Posterior cingulate gyrus (tissue), 11 donors: ENCODE results near the gene ADAM19.

Source experiments
- DNase-seq, 10 donors: peaks; one replicate each; pipeline versions ENCODE4 v3.0.0 to v3.0.0-alpha.2; 2020 to 2021; ENCODE audit warnings: mixed read lengths in 3 of 10
- intact Hi-C: fragments of 100-400 bp; cut with DNase I; formaldehyde crosslinking; loops from one replicate; pipeline ENCODE4 v1.15.1; 2023

Gene ADAM19

DNA sequence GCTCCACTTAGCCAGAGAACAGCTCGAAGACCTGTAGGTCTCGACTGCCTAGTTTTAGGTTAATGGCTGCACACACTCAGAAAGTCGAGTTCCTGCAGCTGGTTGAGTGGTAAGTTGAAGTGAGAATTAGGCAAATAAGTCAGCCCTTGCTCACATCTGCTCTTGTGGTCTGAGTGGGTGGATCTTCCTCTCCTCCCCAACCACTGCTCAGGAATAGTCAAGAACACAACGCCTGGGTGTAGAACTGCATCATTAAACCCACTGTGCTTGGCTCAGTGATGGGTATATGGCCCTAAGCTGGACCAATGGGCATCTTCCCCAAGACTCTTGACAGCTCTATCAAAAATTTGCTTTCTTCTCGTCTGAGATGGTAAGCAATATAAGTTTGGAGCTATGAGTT lies 20.9 kb upstream of the ADAM19 start:
- DNase-seq: no peak
- intact Hi-C loops: no loop called here

DNA sequence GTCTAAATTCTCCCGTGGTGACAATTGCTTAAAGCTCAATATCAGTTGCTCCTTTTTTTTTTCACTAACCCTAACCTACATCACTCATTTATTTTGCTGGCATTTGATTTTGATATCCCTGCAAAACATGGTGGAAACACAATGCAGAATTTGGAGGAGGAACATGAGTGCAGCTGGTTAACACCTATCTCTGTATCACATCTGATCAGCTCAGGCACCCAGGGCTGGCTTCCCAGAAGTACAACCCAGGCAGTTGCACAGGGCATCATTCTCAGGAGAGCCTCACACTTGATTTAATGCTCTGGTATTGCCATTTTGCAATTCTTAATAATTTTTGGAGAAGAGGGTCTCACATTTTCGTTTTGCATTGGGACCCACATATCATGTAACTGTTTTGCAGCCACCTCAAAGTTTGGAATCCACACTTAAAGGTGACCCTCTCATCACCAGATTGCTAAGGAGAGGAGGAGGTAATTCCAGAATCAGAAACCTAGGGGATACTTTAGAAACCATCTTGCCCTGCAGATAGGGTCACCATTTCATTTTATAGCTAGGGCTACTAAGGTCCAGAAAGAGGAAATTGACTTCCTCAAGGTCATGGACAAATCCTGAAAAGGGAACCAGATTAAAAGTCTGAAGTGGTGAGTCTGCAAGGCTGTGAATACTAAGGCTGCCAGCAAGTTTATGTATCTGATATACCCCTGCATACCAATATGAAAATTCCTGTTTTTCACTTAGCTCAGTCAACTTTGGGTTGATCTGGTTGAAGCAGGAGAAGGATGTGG lies 19.3 kb upstream of the ADAM19 start:
- intact Hi-C loops: no loop called here
- no peak for DNase-seq

DNA sequence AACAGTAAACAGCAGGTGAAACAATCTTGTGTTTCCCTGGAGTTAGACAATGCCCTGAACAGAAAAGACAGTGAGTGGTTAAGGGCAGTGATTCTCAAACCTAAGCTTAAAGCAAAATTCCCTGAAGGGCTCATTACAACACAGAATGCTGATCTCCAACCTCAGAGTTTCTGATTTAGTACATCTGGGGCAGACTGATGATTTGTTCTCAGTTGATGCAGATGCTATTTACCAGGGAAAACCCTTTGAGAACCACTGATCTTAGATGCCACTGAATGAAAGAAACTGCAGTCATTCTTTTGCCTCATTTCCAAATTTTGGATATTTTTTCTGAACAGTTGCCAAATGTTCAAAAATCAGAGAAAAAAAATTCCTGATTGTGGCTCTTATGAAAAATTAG lies 18.7 kb upstream of the ADAM19 start:
- intact Hi-C loops: no loop called here

DNA sequence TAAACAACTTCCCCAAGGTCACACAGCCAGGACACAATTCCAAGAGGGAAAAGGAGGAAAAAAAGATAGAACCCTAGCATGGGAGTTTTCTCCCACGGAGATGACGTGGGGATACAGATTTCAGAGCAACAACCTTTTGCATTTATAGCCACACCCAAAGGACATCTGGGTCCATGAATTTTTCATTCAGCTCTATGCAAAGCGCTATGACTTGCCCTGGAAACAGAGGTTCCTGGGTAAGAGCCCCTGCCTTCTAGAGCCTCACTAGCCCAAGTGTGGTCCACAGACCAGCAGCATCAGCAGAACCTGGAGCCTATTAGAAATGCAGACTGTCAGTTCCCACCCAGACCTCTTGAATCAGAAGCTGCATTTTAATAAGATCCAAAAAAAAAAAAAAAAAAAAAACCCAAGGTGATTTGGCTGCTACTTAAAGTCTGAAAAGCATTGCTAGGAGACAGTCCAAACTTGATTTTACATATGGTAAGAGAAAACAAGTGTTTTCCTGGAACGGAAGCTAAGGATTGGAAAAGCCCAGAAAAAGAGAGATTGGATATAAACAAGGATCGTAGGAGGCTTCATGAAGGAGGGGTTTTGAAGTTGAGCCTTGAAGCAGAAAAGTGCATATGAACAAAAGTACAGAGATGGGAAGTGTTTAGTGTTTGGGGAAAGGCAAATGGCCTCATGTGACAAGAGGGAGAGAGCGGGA lies 17.6 kb upstream of the ADAM19 start:
- intact Hi-C loops: no loop called here
- DNase-seq: no peak

More for the DNA sequence above, 18.7 kb upstream of the ADAM19 start:
- DNase-seq: no peak

DNA sequence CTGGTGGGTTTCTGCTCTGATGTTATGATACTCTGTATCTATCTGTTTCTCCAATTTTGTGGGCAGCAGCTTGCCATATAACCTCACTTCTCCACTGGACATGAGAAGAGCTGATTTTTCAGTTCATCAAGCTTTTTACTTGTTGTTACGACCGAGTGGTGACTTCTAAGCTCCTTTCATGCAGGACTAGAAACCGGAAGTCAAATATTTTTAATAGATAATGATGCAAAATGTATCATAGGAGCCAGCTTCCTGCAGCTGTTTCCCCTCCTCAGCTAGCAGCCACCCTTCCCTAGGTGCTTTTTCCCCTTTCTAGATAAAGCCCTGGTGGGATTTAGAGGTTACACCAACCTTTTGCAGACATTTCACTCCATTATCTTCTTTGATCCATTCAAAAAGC lies 17.0 kb upstream of the ADAM19 start:
- intact Hi-C loops: no loop called here
- no peak for DNase-seq

DNA sequence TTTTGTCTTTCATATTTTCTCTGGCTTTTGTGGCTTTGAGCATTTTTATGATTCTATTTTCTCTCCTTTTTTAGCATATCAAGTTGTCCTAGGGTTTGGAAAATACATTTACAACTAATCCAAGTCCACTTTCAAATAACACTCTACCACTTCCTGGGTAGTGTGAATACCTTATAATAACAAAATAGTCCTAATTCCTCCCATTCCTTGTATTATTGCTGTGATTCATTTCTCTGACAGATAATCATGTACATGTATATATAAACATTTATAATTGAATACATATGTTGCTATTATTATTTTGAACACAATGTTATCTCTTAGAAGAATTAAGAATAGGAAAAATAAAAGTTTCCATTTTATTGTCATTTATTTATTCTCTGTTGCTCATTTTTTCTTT lies 14.9 kb upstream of the ADAM19 start:
- no peak for DNase-seq
- intact Hi-C loops: no loop called here

DNA sequence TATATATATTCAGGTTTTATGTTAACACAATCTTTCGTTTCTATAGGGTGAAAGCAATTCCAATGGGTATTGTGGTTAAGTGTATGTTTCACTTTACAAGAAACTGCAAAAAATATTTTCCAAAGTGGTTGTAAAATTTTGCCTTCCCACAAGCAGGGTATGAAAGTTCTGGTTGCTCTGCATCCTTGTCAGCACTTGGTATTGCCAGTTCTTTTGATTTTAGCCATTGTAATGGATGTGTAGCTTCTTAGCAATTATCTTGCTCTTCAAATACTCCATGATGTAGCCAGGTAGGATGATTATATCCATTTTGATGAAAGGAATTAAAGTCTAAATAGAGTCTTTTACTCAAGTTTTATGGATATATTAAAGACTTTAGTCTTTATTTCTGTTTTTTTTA lies 9.1 kb upstream of the ADAM19 start:
- intact Hi-C loops: no loop called here

DNA sequence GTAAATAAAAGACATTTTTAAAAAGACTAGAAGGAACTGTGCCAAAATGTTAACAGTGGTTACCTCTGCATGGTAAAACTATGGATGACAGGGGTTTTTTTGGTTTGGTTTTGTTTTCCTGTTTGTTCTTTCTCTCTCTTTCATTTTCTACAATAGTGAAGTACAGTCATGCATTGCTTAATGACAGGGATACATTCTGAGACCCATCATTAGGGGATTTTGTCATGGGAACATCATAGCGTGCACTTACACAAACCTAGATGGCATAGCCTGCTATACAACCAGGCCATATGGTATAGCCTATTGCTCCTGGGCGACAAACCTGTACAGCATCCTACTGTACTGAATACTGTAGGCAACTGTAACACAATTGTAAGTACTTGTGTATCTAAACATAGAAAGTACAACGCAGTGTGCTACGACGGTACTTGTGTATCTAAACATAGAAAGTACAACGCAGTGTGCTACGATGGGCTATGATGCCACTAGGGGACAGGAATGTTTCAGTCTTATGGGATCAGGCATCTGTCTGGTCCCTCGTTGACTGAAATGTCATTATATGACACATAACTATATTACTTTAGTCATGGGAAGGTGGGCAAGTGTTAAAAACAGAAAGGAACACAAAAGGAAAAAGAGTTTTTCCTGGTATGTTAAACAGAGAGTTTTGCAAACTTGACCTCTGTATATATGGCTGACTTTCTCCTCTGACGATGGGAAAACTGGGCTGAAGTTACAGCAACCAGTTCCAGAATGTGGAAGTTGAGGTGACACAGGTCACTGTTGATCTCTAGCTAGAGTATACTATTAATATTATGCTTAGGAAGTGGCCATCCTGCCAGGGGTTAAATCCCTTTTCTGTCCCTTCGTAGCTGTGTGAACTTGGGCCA lies 7.4 kb upstream of the ADAM19 start:
- no peak for DNase-seq
- intact Hi-C loops: no loop called here

More for the DNA sequence above, 9.1 kb upstream of the ADAM19 start:
- no peak for DNase-seq

DNA sequence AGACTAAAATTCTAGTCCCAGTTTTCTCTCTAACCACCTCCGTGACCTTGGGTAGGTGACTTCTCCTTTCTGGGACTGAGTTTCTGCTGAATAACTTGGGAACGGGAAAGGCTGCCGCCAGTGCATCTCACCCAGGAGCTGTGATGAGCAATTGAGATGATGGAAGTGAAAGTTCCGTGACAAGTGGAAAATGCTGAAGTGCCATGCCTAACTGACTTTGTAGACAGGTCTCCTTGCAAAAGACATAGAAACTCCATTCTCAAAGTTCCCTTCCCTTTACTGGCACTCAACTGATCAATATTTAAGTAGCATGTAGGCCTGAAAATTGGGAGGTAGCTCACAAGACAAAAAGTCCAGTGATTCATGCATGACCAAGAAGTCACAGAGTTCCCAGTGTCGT lies 6.3 kb upstream of the ADAM19 start:
- intact Hi-C loops: no loop called here
- DNase-seq: no peak

DNA sequence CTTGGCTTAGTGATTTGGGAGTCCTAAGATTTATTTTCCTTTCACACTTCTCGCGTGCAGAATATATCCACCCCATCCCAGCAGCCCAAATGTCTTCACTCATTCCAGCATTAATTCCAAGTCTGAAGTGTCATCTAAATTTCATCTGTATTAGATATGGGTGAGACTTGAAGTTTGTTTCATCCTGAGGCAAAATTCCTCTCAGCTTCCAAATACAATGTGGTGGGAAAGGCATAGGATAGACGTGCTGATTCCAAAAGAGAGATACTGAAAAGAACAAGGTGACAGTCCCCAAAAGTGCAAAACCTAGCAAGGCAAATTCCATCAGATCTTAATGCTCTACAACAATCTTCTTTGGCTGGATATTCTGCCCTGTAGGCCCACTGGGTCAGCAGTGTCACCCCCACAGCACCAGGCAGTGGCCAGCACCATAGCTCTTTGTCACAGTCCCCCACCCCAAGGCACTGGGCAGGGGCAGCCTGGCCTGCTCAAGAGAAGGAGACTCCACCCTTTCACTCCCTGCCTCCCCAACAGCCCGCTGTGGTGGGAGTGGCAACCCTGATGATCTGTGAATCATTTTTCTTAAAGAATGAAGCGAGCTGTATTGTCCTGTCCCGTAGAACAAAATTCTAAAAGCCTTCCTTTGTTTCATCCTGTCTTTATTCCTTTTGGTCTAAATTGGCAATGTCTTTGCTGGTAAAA lies 2.7 kb upstream of the ADAM19 start:
- no peak for DNase-seq
- intact Hi-C loops: loop anchor here (10.0 kb wide), 1 partner anchor 137 kb away; no protein-coding TSS in a partner anchor

DNA sequence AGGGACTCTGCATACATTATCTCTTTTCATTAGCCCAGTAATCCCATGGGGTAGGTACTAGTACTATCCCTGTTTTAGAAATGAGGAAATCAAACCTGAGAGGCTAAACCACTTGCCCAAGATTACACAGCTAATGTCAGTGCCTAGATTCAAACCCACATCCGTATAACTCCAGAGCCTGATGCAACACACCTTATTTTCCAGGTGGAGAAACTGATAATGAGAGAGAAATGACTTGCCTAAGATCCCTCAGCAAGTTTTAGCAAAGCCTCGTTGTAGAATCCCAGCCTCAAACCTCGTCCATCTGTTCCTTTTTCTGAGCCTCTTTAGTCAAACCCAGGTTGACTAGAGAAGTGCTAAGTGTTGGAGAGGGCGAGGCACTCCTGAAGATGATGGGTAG lies 1.1 kb upstream of the ADAM19 start:
- intact Hi-C loops: loop anchor here (10.0 kb wide), 1 partner anchor 138 kb away; no protein-coding TSS in a partner anchor
- DNase-seq: no peak

DNA sequence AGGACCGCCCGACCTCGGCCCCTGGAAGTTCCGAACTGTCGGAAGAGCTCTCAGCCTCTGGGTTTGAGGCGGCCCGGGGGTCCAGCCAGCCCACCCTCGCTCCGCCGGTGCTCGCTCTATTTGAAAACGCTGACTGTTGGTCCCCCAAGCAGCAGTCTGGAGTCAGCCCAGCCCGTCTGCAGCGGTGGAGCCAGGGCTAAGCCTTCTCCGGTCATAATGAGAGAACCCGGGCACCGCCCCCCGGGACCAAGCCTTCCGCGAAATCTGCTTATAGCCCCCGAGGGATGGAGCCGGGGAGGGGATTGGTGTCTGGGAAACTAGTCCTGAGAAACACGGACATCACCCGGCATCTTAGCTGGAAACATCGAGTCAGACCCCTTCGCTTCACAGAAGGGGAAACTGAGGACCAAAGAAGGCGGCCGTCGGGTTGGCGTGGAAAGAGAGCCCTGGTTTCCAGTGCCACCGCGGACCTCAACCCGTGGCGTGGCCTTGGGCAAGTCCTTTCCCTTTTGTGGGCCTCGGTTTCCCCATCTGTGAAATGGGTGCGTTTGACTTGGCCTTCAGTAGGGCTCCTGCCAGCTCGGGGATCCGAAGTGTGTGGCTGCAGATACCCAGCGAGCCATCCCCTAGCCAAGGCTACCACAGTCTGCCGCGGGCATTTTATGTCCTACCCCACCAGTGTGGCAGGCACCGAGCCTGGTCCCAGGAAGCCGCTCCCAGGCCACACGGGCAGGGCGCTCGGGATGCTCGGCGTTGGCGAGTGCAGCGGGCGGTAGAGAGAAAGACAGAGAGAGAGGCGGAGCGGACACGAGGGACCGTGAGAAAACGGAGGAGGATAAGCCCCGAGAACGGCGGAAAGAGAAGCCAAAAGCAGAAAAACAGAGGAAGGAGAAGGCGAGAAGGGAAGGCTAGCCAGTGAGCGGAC lies 857 bp downstream of the ADAM19 start:
- intact Hi-C loops: loop anchor here (10.0 kb wide), 1 partner anchor 140 kb away; no protein-coding TSS in a partner anchor
- DNase-seq: peak in 7 of 10 donors; percentile 36 to 90 (median 40)

DNA sequence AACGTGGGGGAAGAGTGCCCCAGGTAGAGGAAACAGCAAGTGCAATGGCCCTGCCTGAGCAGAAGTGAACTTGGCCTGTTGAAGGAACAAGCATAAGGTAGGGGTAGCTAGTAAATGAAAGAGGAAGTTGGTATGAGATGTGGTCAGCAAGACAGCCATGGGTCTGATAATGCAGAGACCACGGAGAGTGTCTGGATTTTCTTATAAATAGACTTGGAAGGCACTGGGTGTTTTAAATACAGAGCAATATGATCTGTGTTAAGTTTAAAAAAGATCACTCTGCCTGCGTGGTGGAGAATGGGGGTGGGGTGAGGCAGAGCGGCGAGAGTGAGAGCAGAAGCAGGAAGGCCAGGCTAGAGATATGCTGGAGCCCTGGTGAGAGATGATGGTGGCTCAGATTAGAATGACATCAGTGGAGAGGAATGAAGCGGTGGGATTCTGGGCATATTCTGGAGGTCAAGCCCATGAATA lies 4.2 kb downstream of the ADAM19 start:
- intact Hi-C loops: loop anchor here (10.0 kb wide), 1 partner anchor 143 kb away; no protein-coding TSS in a partner anchor
- peak in 5 of 10 donors; percentile 31 to 89 (median 61) for DNase-seq

DNA sequence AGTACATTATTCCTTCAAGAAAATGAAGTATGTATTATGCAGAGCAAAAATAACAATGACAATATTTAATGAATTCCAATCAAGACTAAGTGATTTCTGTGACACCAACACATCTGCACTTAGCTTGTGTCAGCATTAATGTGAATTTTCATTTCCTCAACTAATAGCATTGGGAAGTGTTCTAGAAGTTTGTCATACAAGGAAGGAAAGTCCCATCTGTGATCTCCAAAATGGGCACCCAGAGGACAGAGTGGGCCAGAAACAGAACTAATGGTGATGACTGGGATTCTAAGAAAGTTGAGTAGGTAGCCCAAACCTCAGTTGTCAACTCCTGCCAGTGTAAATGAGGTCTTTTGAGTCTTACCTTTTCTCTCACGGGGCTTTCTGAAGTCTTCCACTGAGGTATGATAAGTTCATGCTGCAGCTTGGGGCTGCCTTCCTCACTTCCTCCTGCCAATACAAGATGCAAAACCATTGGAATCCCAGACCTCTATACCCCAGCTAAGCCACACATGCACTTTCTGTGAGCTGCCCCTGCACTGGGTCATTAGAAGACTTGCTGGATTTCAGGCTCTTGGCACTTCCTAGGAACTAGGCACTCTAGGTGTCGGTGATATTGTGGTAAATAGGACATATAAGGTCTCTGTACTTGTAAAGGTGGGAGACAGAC lies 4.9 kb downstream of the ADAM19 start:
- intact Hi-C loops: loop anchor here (10.0 kb wide), 1 partner anchor 144 kb away; no protein-coding TSS in a partner anchor
- no peak for DNase-seq

DNA sequence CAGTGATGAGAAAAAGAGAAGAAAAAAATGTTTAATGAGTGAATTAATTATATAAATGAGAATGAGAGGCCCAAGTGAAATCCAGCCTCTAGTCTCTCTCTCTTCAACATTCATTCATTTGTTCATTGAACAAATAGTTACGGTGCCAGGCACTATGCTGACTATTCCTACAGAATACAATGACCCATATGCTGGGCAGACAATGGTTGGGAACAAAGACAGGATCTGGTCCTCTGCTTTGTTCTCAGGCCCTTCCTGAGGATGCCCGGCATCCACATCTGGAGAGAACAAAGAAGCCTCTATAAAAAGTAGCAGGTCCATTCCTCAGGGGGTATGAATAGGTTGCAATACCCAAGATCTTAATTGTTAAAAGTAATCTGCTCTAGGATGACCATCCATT lies 6.9 kb downstream of the ADAM19 start:
- intact Hi-C loops: no loop called here

DNA sequence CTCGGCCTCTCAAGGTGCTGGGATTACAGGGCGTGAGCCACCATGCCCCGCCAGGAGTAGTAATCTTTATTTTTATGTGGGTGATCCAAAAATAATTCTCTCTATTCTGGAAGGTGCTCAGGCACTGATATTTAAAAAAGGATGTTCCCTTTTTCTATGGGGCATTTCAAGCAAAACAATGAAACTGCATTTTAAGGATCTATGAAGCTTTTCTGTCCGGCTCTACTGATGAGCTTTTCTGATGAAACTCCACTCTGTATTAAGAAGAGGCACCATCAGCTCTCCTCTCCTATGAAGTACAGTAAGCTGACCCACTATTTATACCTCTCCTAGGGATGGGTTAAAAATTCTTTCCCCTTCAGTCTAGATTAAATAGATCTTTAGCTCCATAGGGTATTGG lies 7.4 kb downstream of the ADAM19 start:
- no peak for DNase-seq
- intact Hi-C loops: no loop called here

More for the DNA sequence above, 6.9 kb downstream of the ADAM19 start:
- peak in 3 of 10 donors; percentile 41 to 83 (median 51) for DNase-seq

DNA sequence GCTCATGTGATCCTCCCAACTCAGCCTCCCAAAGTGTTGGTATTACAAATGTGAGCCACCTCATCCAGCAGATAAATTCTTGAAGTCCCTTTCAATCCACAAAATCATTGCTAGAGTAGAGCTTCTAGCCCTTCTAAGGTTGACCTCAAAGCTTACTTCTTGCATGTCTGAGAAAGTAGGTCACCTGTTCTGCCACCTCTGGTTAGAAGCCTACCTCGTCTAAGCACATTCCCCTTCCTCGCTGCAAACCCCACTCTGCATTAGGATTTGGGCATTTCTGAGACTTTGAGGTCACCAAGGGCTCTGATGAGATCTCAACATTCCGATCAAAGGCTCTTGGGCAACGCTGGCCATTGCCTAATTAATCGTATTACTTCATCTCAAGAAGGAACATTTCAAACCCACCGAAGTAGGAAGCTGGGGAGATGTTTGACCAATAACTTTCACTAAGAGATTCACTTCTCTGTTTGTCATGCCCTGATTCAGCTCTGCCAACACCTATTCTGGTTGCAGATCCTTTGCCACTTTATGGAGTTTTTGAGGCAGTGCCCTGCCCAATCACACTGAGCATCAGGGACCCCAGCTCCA lies 8.6 kb downstream of the ADAM19 start:
- intact Hi-C loops: no loop called here
- DNase-seq: no peak
